HG03565 (cell line): Measurements from ENCODE around the gene SLC24A3.

Experiments
- ATAC-seq: cut with Tn5 transposase; IDR thresholded peaks from one replicate; pipeline ENCODE4 v1.9.1; 2021; ENCODE audit warnings: mild to moderate bottlenecking, moderate library complexity; ENCODE audit not compliant: unreplicated experiment

The SLC24A3 gene

GRCh38 chr20:19692685-19693119 is 480.3 kb downstream of the SLC24A3 start:
- no peak for ATAC-seq

- ATAC-seq, result no peak
Measured at GRCh38 chr20:19693508-19693907, 481.1 kb downstream of the SLC24A3 start.

- no peak for ATAC-seq
Measured at GRCh38 chr20:19695081-19695480, 482.6 kb downstream of the SLC24A3 start.

GRCh38 chr20:19696620-19697019 is 484.2 kb downstream of the SLC24A3 start:
- no peak for ATAC-seq

- no peak for ATAC-seq
Measured at GRCh38 chr20:19697415-19697814, 485.0 kb downstream of the SLC24A3 start.

- ATAC-seq, result no peak
Measured at GRCh38 chr20:19699180-19699971, 486.9 kb downstream of the SLC24A3 start.

GRCh38 chr20:19701429-19701828 is 489.0 kb downstream of the SLC24A3 start:
- no peak for ATAC-seq

GRCh38 chr20:19706463-19706862 is 494.0 kb downstream of the SLC24A3 start:
- ATAC-seq, result peak; percentile 60

GRCh38 chr20:19709635-19710335 is 497.3 kb downstream of the SLC24A3 start:
- no peak for ATAC-seq

GRCh38 chr20:19710336-19711120 is 498.1 kb downstream of the SLC24A3 start:
- ATAC-seq, result no peak

- ATAC-seq, result no peak
Measured at GRCh38 chr20:19711126-19711525, 498.7 kb downstream of the SLC24A3 start.

GRCh38 chr20:19712721-19713260 is 500.3 kb downstream of the SLC24A3 start:
- no peak for ATAC-seq

GRCh38 chr20:19713822-19714578 is 501.6 kb downstream of the SLC24A3 start:
- ATAC-seq, result no peak

- no peak for ATAC-seq
Measured at GRCh38 chr20:19714579-19714840, 502.1 kb downstream of the SLC24A3 start.

- no peak for ATAC-seq
Measured at GRCh38 chr20:19715986-19716385, 503.5 kb downstream of the SLC24A3 start.

- no peak for ATAC-seq
Measured at GRCh38 chr20:19718880-19719279, 506.4 kb downstream of the SLC24A3 start.

GRCh38 chr20:19720991-19721390 is 508.5 kb downstream of the SLC24A3 start:
- no peak for ATAC-seq

GRCh38 chr20:19723051-19723450 is 510.6 kb downstream of the SLC24A3 start:
- no peak for ATAC-seq

- no peak for ATAC-seq
Measured at GRCh38 chr20:19723813-19724430, 511.5 kb downstream of the SLC24A3 start.

GRCh38 chr20:19725373-19725772 is 512.9 kb downstream of the SLC24A3 start:
- ATAC-seq, result no peak
